KBM-7 (cell line): ENCODE measurements around the gene STIM2.
A peak's percentile ranks its signal among the peaks of the same experiment; 100 is the strongest.
"Not testable (repeated sequence)": the region's sequence is repeated elsewhere in the genome, so short reads cannot be mapped to it uniquely, and the experiment has no call there.

Experiments
- DNase-seq: peaks from one replicate; pipeline ENCODE4 v3.0.0-alpha.2; 2015
- in situ Hi-C: fragments of 300-500 bp; cut with MboI; formaldehyde crosslinking; loops from 2 replicates; pipeline ENCODE4 v1.14.3; 2020; ENCODE audit warnings: low sequenced_read_pairs, low pct_unique_long_range_greater_than_20kb, mixed read lengths

The STIM2 gene

GRCh38 chr4:26891054-26891453 lies 30.4 kb downstream of the STIM2 start:
- DNase-seq = no peak
- in situ Hi-C loops = no loop called here

DNA sequence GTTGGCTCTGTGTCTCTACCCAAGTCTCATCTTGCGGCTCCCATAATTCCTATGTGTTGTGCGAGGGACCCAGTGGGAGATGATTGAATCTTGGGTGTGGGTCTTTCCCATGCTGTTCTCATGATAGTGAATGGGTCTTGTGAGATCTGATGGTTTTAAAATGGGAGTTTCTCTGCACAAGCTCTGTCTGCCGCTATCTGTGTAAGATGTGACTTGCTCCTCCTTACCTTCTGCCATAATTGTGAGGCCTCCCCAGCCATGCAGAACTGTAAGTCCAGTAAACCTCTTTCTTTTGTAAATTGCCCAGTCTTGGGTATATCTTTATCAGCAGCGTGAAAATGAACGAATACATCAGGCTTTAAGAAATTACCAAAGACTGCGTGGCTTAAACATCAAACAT lies 31.2 kb downstream of the STIM2 start:
- DNase-seq = no peak
- in situ Hi-C loops = no loop called here

GRCh38 chr4:26892480-26893150 lies 32.0 kb downstream of the STIM2 start:
- DNase-seq = no peak
- in situ Hi-C loops = no loop called here

DNA sequence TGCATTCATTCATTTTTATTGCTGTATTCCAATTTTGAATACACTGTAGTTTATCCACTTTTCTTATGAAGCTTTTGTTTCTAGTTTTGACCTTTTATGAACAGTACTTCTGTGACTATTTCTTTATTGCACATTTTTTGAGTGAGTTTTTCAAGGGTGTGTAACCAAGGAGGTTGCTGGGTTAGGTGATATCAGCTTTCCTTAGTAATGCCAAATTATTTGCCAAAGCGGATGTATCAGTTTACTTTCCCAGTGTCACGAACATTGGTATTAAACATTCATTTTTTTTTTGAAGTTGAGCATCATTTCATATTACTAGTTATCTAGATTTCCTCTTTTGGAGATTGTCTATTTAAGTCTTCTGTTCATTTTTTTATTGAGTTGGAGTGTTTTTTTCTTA lies 32.9 kb downstream of the STIM2 start:
- in situ Hi-C loops = no loop called here
- DNase-seq = no peak

DNA sequence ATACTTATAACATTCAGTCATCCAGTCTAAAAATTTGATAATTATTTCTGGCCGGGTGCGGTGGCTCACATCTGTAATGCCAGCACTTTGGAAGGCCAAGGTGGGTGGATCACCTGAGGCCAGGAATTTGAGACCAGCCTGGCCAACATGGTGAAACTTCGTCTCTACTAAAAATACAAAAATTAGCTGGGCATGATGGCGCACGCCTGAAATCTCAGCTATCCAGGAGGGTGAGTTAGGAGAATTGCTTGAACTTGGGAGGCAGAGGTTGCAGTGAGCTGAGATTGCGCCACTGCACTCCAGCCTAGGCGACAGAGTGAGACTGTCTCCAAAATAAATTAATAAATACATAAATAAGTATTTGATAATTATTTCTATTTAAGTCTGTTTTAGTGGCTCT lies 34.2 kb downstream of the STIM2 start:
- DNase-seq, in situ Hi-C loops: not testable (repeated sequence)

DNA sequence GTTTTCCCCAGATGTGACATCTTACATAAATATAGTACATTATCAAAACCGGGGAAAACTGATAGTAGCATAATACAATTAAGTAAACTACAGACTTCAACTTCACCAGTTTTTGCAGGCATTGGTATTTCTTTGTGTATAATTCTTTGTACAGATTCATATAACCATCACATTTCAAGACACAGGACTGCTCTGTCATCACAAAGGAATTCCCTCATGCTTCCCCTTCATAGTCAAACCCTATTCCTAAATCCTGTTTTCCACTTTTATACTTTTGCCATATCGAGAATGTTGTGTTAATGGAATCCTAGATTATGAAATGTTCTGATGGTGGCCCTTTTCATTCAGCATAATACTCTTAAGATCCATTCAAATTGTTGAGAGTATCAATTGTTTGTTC lies 36.0 kb downstream of the STIM2 start:
- DNase-seq = no peak
- in situ Hi-C loops = no loop called here

DNA sequence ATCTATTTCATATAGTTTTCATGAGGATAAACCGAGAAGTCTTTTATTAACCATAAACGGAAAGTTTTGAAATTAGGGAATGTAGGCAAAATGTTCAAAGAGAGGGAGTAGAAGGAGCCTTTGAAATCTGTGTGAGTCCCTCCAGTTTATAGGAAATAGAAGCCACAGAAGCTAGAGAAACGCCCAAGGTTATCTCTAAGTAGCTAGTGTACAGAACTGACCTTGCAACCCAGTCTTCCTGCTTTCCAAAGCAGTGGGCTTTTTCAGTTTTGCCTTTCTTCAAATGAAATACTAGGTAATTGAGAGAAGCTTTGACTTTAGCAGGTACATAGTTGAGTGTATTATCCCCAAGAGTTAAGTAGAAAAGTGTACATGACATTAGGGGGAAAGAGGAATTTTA lies 39.4 kb downstream of the STIM2 start:
- DNase-seq = no peak
- in situ Hi-C loops = no loop called here

DNA sequence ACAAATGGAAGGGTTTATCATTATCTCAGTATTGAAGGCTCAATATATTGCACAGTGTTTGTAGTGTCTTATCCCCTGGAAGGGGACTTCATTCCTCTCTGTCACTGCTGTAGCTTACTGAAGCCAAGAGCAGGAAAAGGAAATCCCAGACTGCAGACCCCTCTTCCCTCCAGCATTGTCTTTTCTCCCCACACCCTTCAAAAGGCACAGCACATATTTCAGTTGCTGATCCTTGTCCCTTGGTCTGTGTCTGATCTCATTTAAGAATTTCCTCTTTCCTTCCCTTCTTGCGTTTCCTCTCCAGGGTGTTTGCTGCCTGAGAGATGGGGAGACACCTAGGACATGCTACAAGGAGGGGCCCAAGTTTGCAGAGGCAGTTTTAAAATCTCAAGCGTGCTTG lies 40.1 kb downstream of the STIM2 start:
- no peak for DNase-seq
- in situ Hi-C loops = no loop called here

- in situ Hi-C loops = no loop called here
- no peak for DNase-seq
Observed at GRCh38 chr4:26905172-26905571, 44.5 kb downstream of the STIM2 start.

- no peak for DNase-seq
- in situ Hi-C loops = no loop called here
Observed at GRCh38 chr4:26907731-26908599, 47.3 kb downstream of the STIM2 start.

GRCh38 chr4:26909369-26909768 lies 48.7 kb downstream of the STIM2 start:
- in situ Hi-C loops = no loop called here
- DNase-seq = no peak

GRCh38 chr4:26911254-26911653 lies 50.6 kb downstream of the STIM2 start:
- DNase-seq = no peak
- in situ Hi-C loops = no loop called here

DNA sequence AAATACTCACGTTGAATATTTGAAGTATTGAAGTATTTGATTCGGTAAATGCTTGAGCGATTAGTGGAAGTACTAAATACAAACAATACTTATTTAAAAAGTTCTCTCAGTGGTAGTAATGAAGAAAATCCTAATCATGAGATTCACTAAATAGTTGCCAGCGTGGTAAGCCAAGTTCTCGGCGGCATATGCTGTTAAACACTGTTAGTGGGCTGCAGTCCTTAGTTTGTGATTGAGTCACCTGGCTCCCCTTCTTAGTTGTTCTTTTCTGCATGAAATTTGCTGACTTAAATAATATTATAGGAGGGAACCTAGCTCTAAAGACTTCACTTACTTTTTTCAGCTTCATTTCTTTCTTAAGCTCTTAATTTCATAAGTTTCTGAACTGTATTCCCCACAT lies 51.4 kb downstream of the STIM2 start:
- in situ Hi-C loops = no loop called here
- no peak for DNase-seq

- in situ Hi-C loops = no loop called here
- no peak for DNase-seq
Observed at GRCh38 chr4:26912810-26913209, 52.2 kb downstream of the STIM2 start.

- in situ Hi-C loops = no loop called here
- no peak for DNase-seq
Observed at GRCh38 chr4:26916195-26916594, 55.6 kb downstream of the STIM2 start.

DNA sequence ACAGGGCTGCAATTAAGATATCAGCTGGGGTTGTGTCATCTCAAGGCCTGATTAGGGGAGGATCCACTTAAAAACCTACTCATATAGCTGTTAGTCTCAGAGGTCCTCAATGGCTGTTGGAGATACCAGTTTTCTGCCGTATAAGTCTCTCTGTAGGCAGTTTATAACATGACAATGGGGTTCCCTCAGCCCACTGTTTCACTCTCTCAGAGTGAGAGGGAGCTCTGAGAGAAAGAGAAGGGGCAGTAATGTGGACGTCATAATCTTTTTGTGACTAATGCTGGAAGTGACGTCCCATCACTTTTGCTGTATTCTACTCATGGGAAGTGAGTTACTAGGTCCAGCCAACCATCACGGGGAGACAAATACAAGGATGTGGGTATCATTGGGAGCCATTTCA lies 70.3 kb downstream of the STIM2 start:
- DNase-seq = no peak
- in situ Hi-C loops = no loop called here

GRCh38 chr4:26931451-26931850 lies 70.8 kb downstream of the STIM2 start:
- no peak for DNase-seq
- in situ Hi-C loops = no loop called here

DNA sequence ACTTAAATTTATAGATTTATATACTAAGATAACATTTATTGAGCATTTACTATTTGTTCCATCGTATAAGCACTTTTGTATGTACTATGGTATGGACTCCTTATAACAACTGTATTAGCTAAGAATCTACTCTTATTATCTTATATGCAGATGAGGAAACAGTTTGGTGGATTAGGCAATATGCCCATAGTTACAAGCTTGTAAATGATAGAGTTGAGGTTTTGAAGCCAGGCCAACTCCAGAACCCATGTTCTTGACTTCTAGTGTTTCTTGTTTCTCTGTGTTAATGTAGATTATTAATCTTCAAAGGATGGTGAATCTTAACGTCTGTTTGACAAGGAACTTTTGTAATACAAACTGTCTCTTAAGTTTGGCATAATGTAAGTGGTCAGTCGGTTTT lies 71.3 kb downstream of the STIM2 start:
- in situ Hi-C loops = no loop called here
- no peak for DNase-seq

DNA sequence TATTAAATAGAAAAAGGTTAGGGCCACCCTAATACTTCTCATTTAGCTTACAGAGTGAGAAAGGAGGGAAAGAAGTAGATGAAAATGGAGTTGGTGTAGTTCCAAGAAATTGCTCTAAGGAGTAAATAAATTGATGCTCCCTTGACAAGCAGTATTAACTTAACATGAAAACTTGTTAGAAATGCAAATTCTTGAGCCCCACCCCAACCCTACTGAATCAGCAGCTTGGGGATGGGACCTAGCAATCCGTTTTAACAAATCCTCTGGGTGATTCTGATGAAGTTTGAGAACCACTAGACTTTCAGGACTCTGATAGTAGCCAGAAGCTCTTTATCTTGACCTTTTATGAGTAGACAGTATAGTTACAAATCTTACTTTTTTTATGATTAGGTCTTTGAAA lies 74.8 kb downstream of the STIM2 start:
- no peak for DNase-seq
- in situ Hi-C loops = no loop called here

DNA sequence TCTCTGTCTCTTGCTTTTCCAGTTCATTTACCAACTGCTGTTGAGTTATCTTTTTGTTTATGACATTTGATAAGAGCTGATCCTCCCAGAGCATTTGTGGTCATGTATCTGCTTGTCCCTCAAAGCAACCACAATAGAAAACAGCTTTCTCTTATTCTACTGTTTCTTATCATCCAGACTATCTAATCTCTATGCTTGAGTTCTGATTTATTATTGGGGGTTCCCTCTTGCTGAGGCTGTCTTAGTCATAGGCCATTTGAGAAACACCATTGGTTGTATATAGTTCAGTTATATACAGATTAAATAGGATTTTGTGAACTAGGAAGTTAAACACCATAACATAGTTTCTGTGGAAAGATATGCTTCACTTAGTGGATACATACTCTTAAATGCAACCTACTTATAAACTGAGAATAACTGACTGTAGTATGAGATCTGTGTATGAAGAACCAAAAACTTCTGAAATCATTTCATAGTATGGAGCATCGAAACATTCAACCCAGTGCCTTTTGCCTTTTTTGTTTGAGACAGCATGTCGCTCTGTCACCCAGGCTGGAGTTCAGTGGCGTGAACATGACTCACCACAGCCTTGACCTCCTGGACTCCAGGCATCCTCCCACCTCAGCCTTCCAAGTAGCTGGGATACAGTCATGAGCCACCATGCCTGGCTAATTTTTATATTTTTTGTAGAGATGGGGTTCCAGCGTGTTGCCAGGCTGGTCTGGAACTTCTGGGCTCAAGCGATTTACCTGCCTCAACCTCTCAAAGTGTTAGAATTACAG lies 75.8 kb downstream of the STIM2 start:
- in situ Hi-C loops = no loop called here
- DNase-seq = peak; percentile 11
